HEK293 (cell line): Measurements from ENCODE around the gene CDR2L.

Experiments used
- CTCF ChIA-PET: fragments of 350-600 bp; formaldehyde crosslinking; extraction: SDS; loops from one replicate; lab custom pipeline; 2021; ENCODE audit warnings: antibody characterized with exemption; lab: Yijun Ruan, JAX
- POLR2A ChIA-PET: fragments of 300-600 bp; formaldehyde crosslinking; extraction: SDS; loops from one replicate; lab custom pipeline; 2020; ENCODE audit warnings: antibody characterized with exemption, inconsistent platforms; lab: Yijun Ruan, JAX
- H3K27ac ChIP-seq: fragments of 200-500 bp; sonication (Bioruptor generic); 2 replicates; pipeline ENCODE4 v1.5.1; 2014; ENCODE audit warnings: low read depth, low read length, control low read depth, inconsistent platforms; ENCODE audit errors: extremely low read depth
- H3K36me3 ChIP-seq, 2 experiments: fragments of 200-500 bp in 1 of 2; sonication (Bioruptor generic) in 1 of 2; 1 replicate in 1 of 2; 2 replicates in 1 of 2; pipeline ENCODE4 v1.5.1; 2014 to 2017; ENCODE audit warnings: inconsistent platforms in 2 of 2, low read length in 2 of 2; ENCODE audit not compliant: control insufficient read depth in 2 of 2, insufficient read depth in 1 of 2
- H3K4me1 ChIP-seq: fragments of 200-500 bp; sonication (Bioruptor generic); 2 replicates; pipeline ENCODE4 v1.5.1; 2014; ENCODE audit warnings: mild to moderate bottlenecking, low read length, inconsistent platforms; ENCODE audit not compliant: control insufficient read depth, insufficient read depth
- H3K4me3 ChIP-seq: 2 replicates; pipeline ENCODE4 v1.5.1; 2011; ENCODE audit warnings: low read depth, mild to moderate bottlenecking, control low read depth, low read length, moderate library complexity
- H3K9me3 ChIP-seq: fragments of 200-500 bp; sonication (Bioruptor generic); 2 replicates; pipeline ENCODE4 v1.5.1; 2014; ENCODE audit warnings: low read depth, low read length, inconsistent platforms; ENCODE audit not compliant: control insufficient read depth, insufficient read depth
- CTCF ChIP-seq: fragments of 450-650 bp; formaldehyde crosslinking; IDR thresholded peaks from 2 replicates; pipeline ENCODE4 v1.5.1; 2016; ENCODE audit warnings: missing biosample characterization, missing genetic modification characterization
- GLI4 ChIP-seq: fragments of 450-650 bp; formaldehyde crosslinking; IDR thresholded peaks from 2 replicates; pipeline ENCODE4 v1.5.1; 2016; ENCODE audit warnings: missing biosample characterization, missing genetic modification characterization
- GLIS2 ChIP-seq: fragments of 450-650 bp; formaldehyde crosslinking; IDR thresholded peaks from 2 replicates; pipeline ENCODE4 v1.5.1; 2016; ENCODE audit warnings: missing biosample characterization, missing genetic modification characterization
- INSM2 ChIP-seq: fragments of 450-650 bp; formaldehyde crosslinking; IDR thresholded peaks from 2 replicates; pipeline ENCODE4 v1.5.1; 2016; ENCODE audit warnings: missing biosample characterization, missing genetic modification characterization
- OSR2 ChIP-seq: fragments of 450-650 bp; formaldehyde crosslinking; IDR thresholded peaks from 2 replicates; pipeline ENCODE4 v1.5.1; 2016; ENCODE audit warnings: missing biosample characterization, missing genetic modification characterization
- PBX3 ChIP-seq: sonication (generic); formaldehyde crosslinking; IDR thresholded peaks from 2 replicates; pipeline ENCODE4 v1.8.1; 2022; ENCODE audit warnings: mild to moderate bottlenecking, moderate library complexity, missing genetic modification reagents
- RBAK ChIP-seq: fragments of 450-650 bp; formaldehyde crosslinking; IDR thresholded peaks from 2 replicates; pipeline ENCODE4 v1.5.1; 2016; ENCODE audit warnings: missing biosample characterization, missing genetic modification characterization
- SCRT1 ChIP-seq: fragments of 450-650 bp; formaldehyde crosslinking; IDR thresholded peaks from 2 replicates; pipeline ENCODE4 v1.5.1; 2016; ENCODE audit warnings: missing biosample characterization, missing genetic modification characterization, borderline replicate concordance
- SETDB1 ChIP-seq: IDR thresholded peaks from one replicate; pipeline ENCODE4 v1.6.1; 2017; ENCODE audit warnings: mild to moderate bottlenecking, low read length, moderate library complexity, mixed read lengths; ENCODE audit not compliant: insufficient read length
- SP2 ChIP-seq: fragments of 450-650 bp; formaldehyde crosslinking; IDR thresholded peaks from 2 replicates; pipeline ENCODE4 v1.5.1; 2016; ENCODE audit warnings: missing biosample characterization, missing genetic modification characterization
- TRIM28 ChIP-seq: IDR thresholded peaks from 2 replicates; pipeline ENCODE4 v1.6.1; 2011; ENCODE audit warnings: low read length, control low read depth, borderline replicate concordance
- ZBTB26 ChIP-seq: fragments of 450-650 bp; formaldehyde crosslinking; optimal IDR thresholded peaks from 2 replicates; pipeline ENCODE3; 2016; ENCODE audit warnings: missing biosample characterization, mild to moderate bottlenecking, missing genetic modification characterization
- ZBTB8A ChIP-seq: fragments of 450-650 bp; formaldehyde crosslinking; IDR thresholded peaks from 2 replicates; pipeline ENCODE4 v1.5.1; 2016; ENCODE audit warnings: missing biosample characterization, missing genetic modification characterization
- ZFP69B ChIP-seq: fragments of 450-650 bp; formaldehyde crosslinking; IDR thresholded peaks from 2 replicates; pipeline ENCODE4 v1.5.1; 2016; ENCODE audit warnings: missing biosample characterization, missing genetic modification characterization
- ZIC2 ChIP-seq: fragments of 450-650 bp; formaldehyde crosslinking; IDR thresholded peaks from 2 replicates; pipeline ENCODE4 v1.5.1; 2016; ENCODE audit warnings: missing biosample characterization, missing genetic modification characterization
- ZNF148 ChIP-seq: fragments of 450-650 bp; formaldehyde crosslinking; IDR thresholded peaks from 2 replicates; pipeline ENCODE4 v1.5.0; 2017; ENCODE audit warnings: missing biosample characterization, missing genetic modification characterization, borderline replicate concordance
- ZNF18 ChIP-seq: fragments of 450-650 bp; formaldehyde crosslinking; IDR thresholded peaks from 2 replicates; pipeline ENCODE4 v1.5.1; 2016; ENCODE audit warnings: missing biosample characterization, missing genetic modification characterization
- ZNF214 ChIP-seq: fragments of 450-650 bp; formaldehyde crosslinking; IDR thresholded peaks from 2 replicates; pipeline ENCODE4 v1.5.1; 2017; ENCODE audit warnings: missing biosample characterization, mild to moderate bottlenecking, missing genetic modification characterization, borderline replicate concordance
- ZNF354C ChIP-seq: fragments of 450-650 bp; formaldehyde crosslinking; IDR thresholded peaks from 2 replicates; pipeline ENCODE4 v1.5.1; 2016; ENCODE audit warnings: missing biosample characterization, missing genetic modification characterization, low read depth, borderline replicate concordance
- ZNF433 ChIP-seq: fragments of 450-650 bp; formaldehyde crosslinking; IDR thresholded peaks from 2 replicates; pipeline ENCODE4 v1.5.1; 2016; ENCODE audit warnings: missing biosample characterization, missing genetic modification characterization, low read depth
- ZNF473 ChIP-seq: fragments of 450-650 bp; formaldehyde crosslinking; IDR thresholded peaks from 2 replicates; pipeline ENCODE4 v1.5.1; 2017; ENCODE audit warnings: missing biosample characterization, missing genetic modification characterization
- ZNF488 ChIP-seq: fragments of 450-650 bp; formaldehyde crosslinking; IDR thresholded peaks from 2 replicates; pipeline ENCODE4 v1.5.1; 2016; ENCODE audit warnings: missing biosample characterization, missing genetic modification characterization
- ZNF571 ChIP-seq: fragments of 450-650 bp; formaldehyde crosslinking; IDR thresholded peaks from 2 replicates; pipeline ENCODE4 v1.5.0; 2017; ENCODE audit warnings: missing biosample characterization, missing genetic modification characterization
- ZNF585B ChIP-seq: fragments of 450-650 bp; formaldehyde crosslinking; IDR thresholded peaks from 2 replicates; pipeline ENCODE4 v1.5.1; 2016; ENCODE audit warnings: missing biosample characterization, missing genetic modification characterization
- ZNF621 ChIP-seq: fragments of 450-650 bp; formaldehyde crosslinking; IDR thresholded peaks from 2 replicates; pipeline ENCODE4 v1.5.1; 2017; ENCODE audit warnings: missing biosample characterization, missing genetic modification characterization
- ZNF626 ChIP-seq: fragments of 450-650 bp; sonication (Bioruptor Pico); formaldehyde crosslinking; IDR thresholded peaks from 2 replicates; pipeline ENCODE4 v1.5.1; 2018; ENCODE audit warnings: missing biosample characterization, missing genetic modification characterization, inconsistent platforms
- ZNF76 ChIP-seq: fragments of 450-650 bp; formaldehyde crosslinking; IDR thresholded peaks from 2 replicates; pipeline ENCODE4; 2016; ENCODE audit warnings: low read depth, missing biosample characterization, missing genetic modification characterization, borderline replicate concordance
- ZSCAN30 ChIP-seq: fragments of 450-650 bp; IDR thresholded peaks from 2 replicates; pipeline ENCODE4 v1.5.1; 2018; ENCODE audit warnings: missing biosample characterization, mild to moderate bottlenecking, missing genetic modification characterization, moderate library complexity

The CDR2L gene

GRCh38 chr17:74949455-74950115, 37.8 kb upstream of the CDR2L start:
- Histone ChIP-seq H3K27ac (no peak overlapping the region), H3K4me1 (no peaks in the 10 kb centered on the region), H3K36me3 (no peaks in the 10 kb centered on the region), H3K4me3 (no peak overlapping the region), H3K9me3 (no peaks in the 10 kb centered on the region)
- ChIA-PET POLR2A (interaction anchor here (1.7 kb wide), 1 partner anchor 77 kb away, joined by 5 read pairs; the partner anchor contains the start of gene FDXR), CTCF (interaction anchor here (0.6 to 10.3 kb wide), 6 partner anchors 10 to 158 kb away, joined by 3 to 100 read pairs (median 6); no protein-coding TSS in a partner anchor)
- TF ChIP-seq ZNF473 (tag by site-specific recombination), result no peak
- TF ChIP-seq CTCF (tag by site-specific recombination), result no peak
- TF ChIP-seq ZNF433 (tag by site-specific recombination), result no peak
- no peak for TF ChIP-seq ZNF76
- no peak for TF ChIP-seq ZNF626
- no peak for TF ChIP-seq ZNF621 (tag by site-specific recombination)
- TF ChIP-seq RBAK (tag by site-specific recombination), result no peak
- TF ChIP-seq GLIS2 (tag by site-specific recombination), result peak; percentile 58
- no peak for TF ChIP-seq ZBTB8A (tag by site-specific recombination)
- no peak for TF ChIP-seq TRIM28
- no peak for TF ChIP-seq ZNF18 (tag by site-specific recombination)
- no peak for TF ChIP-seq ZNF585B (tag by site-specific recombination)
- TF ChIP-seq ZNF571, result no peak
- no peak for TF ChIP-seq PBX3
- no peak for TF ChIP-seq ZNF148
- TF ChIP-seq ZNF354C (tag by site-specific recombination), result no peak
- no peak for TF ChIP-seq ZNF214 (tag by site-specific recombination)
- TF ChIP-seq GLI4 (tag by site-specific recombination), result no peak
- no peak for TF ChIP-seq ZBTB26 (tag by site-specific recombination)
- no peak for TF ChIP-seq SCRT1 (tag by site-specific recombination)
- no peak for TF ChIP-seq ZFP69B
- TF ChIP-seq INSM2 (tag by site-specific recombination), result no peak
- no peak for TF ChIP-seq SETDB1
- TF ChIP-seq ZSCAN30 (tag by site-specific recombination), result no peak
- peak; percentile 31; the same call in 1 of the 2 replicates for TF ChIP-seq SP2
- peak; percentile 61 for TF ChIP-seq ZIC2 (tag by site-specific recombination)
- TF ChIP-seq OSR2, result no peak
- TF ChIP-seq ZNF488 (tag by site-specific recombination), result no peak
